ENCODE results near the gene PDGFRB.
A peak's percentile ranks its signal among the peaks of the same experiment; 100 is the strongest.

GRCh38 chr5:150154618-150155128 is 972 bp downstream of the PDGFRB start:
- no peak for TF ChIP-seq CTCF (IDR thresholded peaks at IDR 0.05)
- TF ChIP-seq POLR2A (IDR thresholded peaks at IDR 0.05) = peak in 1 of 3 donors; percentile 1

Measured in body of pancreas (tissue), 4 donors.